Measurements from ENCODE around the gene JUNB.
"Not testable (repeated sequence)": the region's sequence is repeated elsewhere in the genome, so short reads cannot be mapped to it uniquely, and the experiment has no call there.

JUNB gene

GRCh38 chr19:12806242-12807081 lies 15.2 kb downstream of the JUNB start, which contains the start of gene RNASEH2A:
TSS of gene RNASEH2A (plus strand) at chr19:12806584. CDS start at chr19:12806674, 90 bp downstream.
- peak; percentile 71 for DNase-seq

GRCh38 chr19:12815088-12815487 lies 23.8 kb downstream of the JUNB start:
- no peak for DNase-seq

- DNase-seq, result not testable (repeated sequence)
Observed at GRCh38 chr19:12817188-12817587, 25.9 kb downstream of the JUNB start.

- not testable (repeated sequence) for DNase-seq
Observed at GRCh38 chr19:12817810-12818209, 26.5 kb downstream of the JUNB start.

GRCh38 chr19:12821761-12822160 lies 30.5 kb downstream of the JUNB start:
- DNase-seq, result no peak

- DNase-seq, result no peak
Observed at GRCh38 chr19:12825254-12826131, 34.2 kb downstream of the JUNB start.

GRCh38 chr19:12828494-12828893 lies 37.2 kb downstream of the JUNB start:
- DNase-seq, result no peak

GRCh38 chr19:12833418-12833737 lies 42.1 kb downstream of the JUNB start:
- DNase-seq, result no peak

GRCh38 chr19:12833738-12834565 lies 42.7 kb downstream of the JUNB start:
- DNase-seq, result no peak

GRCh38 chr19:12834566-12834943 lies 43.3 kb downstream of the JUNB start, which contains the start of gene RTBDN:
TSS of gene RTBDN (minus strand) at chr19:12834579. CDS start at chr19:12829979, 4,600 bp downstream.
- DNase-seq, result no peak

GRCh38 chr19:12834976-12835757 lies 43.9 kb downstream of the JUNB start:
- no peak for DNase-seq

- DNase-seq, result no peak
Observed at GRCh38 chr19:12836529-12836863, 45.2 kb downstream of the JUNB start.

- DNase-seq, result no peak
Observed at GRCh38 chr19:12837225-12837624, 45.9 kb downstream of the JUNB start.

GRCh38 chr19:12838182-12838885 lies 47.0 kb downstream of the JUNB start, which contains the start of gene MAST1:
TSS of gene MAST1 (plus strand) at chr19:12838515. CDS start at chr19:12838573, 58 bp downstream.
- no peak for DNase-seq

- no peak for DNase-seq
Observed at GRCh38 chr19:12838886-12839756, 47.8 kb downstream of the JUNB start.

- peak; percentile 89 for DNase-seq
Observed at GRCh38 chr19:12840091-12841079, 49.1 kb downstream of the JUNB start.

- DNase-seq, result no peak
Observed at GRCh38 chr19:12841094-12841493, 49.8 kb downstream of the JUNB start.

- DNase-seq, result no peak
Observed at GRCh38 chr19:12842511-12842910, 51.2 kb downstream of the JUNB start.

Data from NCI-H1048 (cell line).